GM21529 (cell line): ENCODE measurements around the gene RPS6KA6.
"Not testable (repeated sequence)": the region's sequence is repeated elsewhere in the genome, so short reads cannot be mapped to it uniquely, and the experiment has no call there.

Source experiments
- ATAC-seq: cut with Tn5 transposase; IDR thresholded peaks from one replicate; pipeline ENCODE4 v1.9.1; 2021; ENCODE audit not compliant: unreplicated experiment

RPS6KA6 gene

GRCh38 chrX:84165711-84166110 is 22.3 kb downstream of the RPS6KA6 start:
- no peak for ATAC-seq

- ATAC-seq, result no peak
These were observed 25.6 kb downstream of the RPS6KA6 start for GRCh38 chrX:84162401-84162800.

GRCh38 chrX:84161641-84162040 is 26.4 kb downstream of the RPS6KA6 start:
- ATAC-seq, result no peak

GRCh38 chrX:84160736-84161135 is 27.3 kb downstream of the RPS6KA6 start:
- no peak for ATAC-seq

- ATAC-seq, result no peak
These were observed 31.2 kb downstream of the RPS6KA6 start for GRCh38 chrX:84156821-84157220.

- ATAC-seq, result no peak
These were observed 32.1 kb downstream of the RPS6KA6 start for GRCh38 chrX:84155938-84156337.

- no peak for ATAC-seq
These were observed 34.5 kb downstream of the RPS6KA6 start for GRCh38 chrX:84153538-84153937.

GRCh38 chrX:84144991-84145390 is 43.0 kb downstream of the RPS6KA6 start:
- ATAC-seq, result no peak

GRCh38 chrX:84144281-84144680 is 43.7 kb downstream of the RPS6KA6 start:
- ATAC-seq, result no peak

GRCh38 chrX:84133023-84133422 is 55.0 kb downstream of the RPS6KA6 start:
- no peak for ATAC-seq

GRCh38 chrX:84123585-84123984 is 64.4 kb downstream of the RPS6KA6 start:
- no peak for ATAC-seq

- ATAC-seq, result no peak
These were observed 69.2 kb downstream of the RPS6KA6 start for GRCh38 chrX:84118769-84119168.

GRCh38 chrX:84118315-84118714 is 69.7 kb downstream of the RPS6KA6 start:
- no peak for ATAC-seq

GRCh38 chrX:84108584-84108983 is 79.4 kb downstream of the RPS6KA6 start:
- ATAC-seq, result no peak

GRCh38 chrX:84099120-84099519 is 88.9 kb downstream of the RPS6KA6 start:
- ATAC-seq, result no peak

- ATAC-seq, result not testable (repeated sequence)
These were observed 108.4 kb downstream of the RPS6KA6 start for GRCh38 chrX:84079479-84080197.

GRCh38 chrX:84078991-84079390 is 109.0 kb downstream of the RPS6KA6 start:
- ATAC-seq, result no peak

GRCh38 chrX:84064814-84065213 is 123.2 kb downstream of the RPS6KA6 start:
- no peak for ATAC-seq

GRCh38 chrX:84064164-84064563 is 123.8 kb downstream of the RPS6KA6 start:
- no peak for ATAC-seq

GRCh38 chrX:84047339-84047738 is 140.7 kb downstream of the RPS6KA6 start:
- no peak for ATAC-seq

- ATAC-seq, result peak; percentile 95
These were observed 141.5 kb downstream of the RPS6KA6 start for GRCh38 chrX:84046403-84046984.

GRCh38 chrX:84044051-84044450 is 143.9 kb downstream of the RPS6KA6 start:
- no peak for ATAC-seq
